H1 (cell line): ENCODE data around the gene RUVBL2.

ENCODE experiments used
- BACH1 ChIP-seq: IDR thresholded peaks from 2 replicates; pipeline ENCODE4 v1.6.1; 2012; ENCODE audit warnings: low read length, improper control_type of control experiment
- CEBPB ChIP-seq: IDR thresholded peaks from 2 replicates; pipeline ENCODE4 v1.6.1; 2012; ENCODE audit warnings: low read depth, low read length
- EP300 ChIP-seq, 2 experiments: IDR thresholded peaks; 1 replicate in 1 of 2; 2 replicates in 1 of 2; pipeline ENCODE4 v1.6.1; 2011 to 2012; ENCODE audit warnings: low read depth in 2 of 2, low read length in 2 of 2, mild to moderate bottlenecking in 2 of 2, borderline replicate concordance in 1 of 2, inconsistent platforms in 1 of 2, moderate library complexity in 1 of 2
- HDAC2 ChIP-seq, 2 experiments: fragments of 300-600 bp in 1 of 2; sonication (generic) in 1 of 2; IDR thresholded peaks; 2 replicates each; pipeline ENCODE4 v1.6.1; 2011 to 2012; ENCODE audit warnings: low read depth in 2 of 2, low read length in 2 of 2, mild to moderate bottlenecking in 2 of 2, moderate library complexity in 2 of 2, borderline replicate concordance in 1 of 2, inconsistent platforms in 1 of 2
- JUND ChIP-seq: IDR thresholded peaks from 2 replicates; pipeline ENCODE4 v1.6.1; 2011; ENCODE audit warnings: mild to moderate bottlenecking, improper control_type of control experiment, low read length
- MAFK ChIP-seq: IDR thresholded peaks from 2 replicates; pipeline ENCODE4 v1.6.1; 2012; ENCODE audit warnings: low read depth, mild to moderate bottlenecking, improper control_type of control experiment, low read length
- POLR2A ChIP-seq, 2 experiments: IDR thresholded peaks; 1 replicate in 1 of 2; 2 replicates in 1 of 2; pipeline ENCODE4 v1.6.1; 2011; ENCODE audit warnings: low read depth in 2 of 2, low read length in 2 of 2, mild to moderate bottlenecking in 2 of 2; ENCODE audit errors: control extremely low read depth in 1 of 2
- SUZ12 ChIP-seq: fragments of 200-600 bp; sonication (generic); IDR thresholded peaks from 2 replicates; pipeline ENCODE4 v1.6.1; 2012; ENCODE audit warnings: mild to moderate bottlenecking, inconsistent platforms, low read length, moderate library complexity, mixed read lengths
- TAF1 ChIP-seq: IDR thresholded peaks from 2 replicates; pipeline ENCODE4 v1.6.1; 2011; ENCODE audit warnings: mild to moderate bottlenecking, low read depth, low read length
- YY1 ChIP-seq: IDR thresholded peaks from 2 replicates; pipeline ENCODE4 v1.6.1; 2011; ENCODE audit warnings: low read depth, mild to moderate bottlenecking, low read length
- TF ChIP-seq, protein P1 (sequence below): IDR thresholded peaks from 2 replicates; pipeline ENCODE4 v1.6.1; 2011; ENCODE audit warnings: low read length, improper control_type of control experiment
- TF ChIP-seq, protein P2 (sequence below), 3 experiments: IDR thresholded peaks; 1 replicate in 2 of 3; 2 replicates in 1 of 3; pipeline versions ENCODE4 v1.5.1 to v1.6.1; 2011; ENCODE audit warnings: low read length in 3 of 3, mild to moderate bottlenecking in 3 of 3, inconsistent platforms in 2 of 3, low read depth in 1 of 3, moderate library complexity in 1 of 3; ENCODE audit not compliant: insufficient read depth in 1 of 3; ENCODE audit errors: control extremely low read depth in 1 of 3
- TF ChIP-seq, protein P3 (sequence below): IDR thresholded peaks from 2 replicates; pipeline ENCODE4 v1.6.1; 2012; ENCODE audit warnings: low read length, inconsistent platforms

DNA sequence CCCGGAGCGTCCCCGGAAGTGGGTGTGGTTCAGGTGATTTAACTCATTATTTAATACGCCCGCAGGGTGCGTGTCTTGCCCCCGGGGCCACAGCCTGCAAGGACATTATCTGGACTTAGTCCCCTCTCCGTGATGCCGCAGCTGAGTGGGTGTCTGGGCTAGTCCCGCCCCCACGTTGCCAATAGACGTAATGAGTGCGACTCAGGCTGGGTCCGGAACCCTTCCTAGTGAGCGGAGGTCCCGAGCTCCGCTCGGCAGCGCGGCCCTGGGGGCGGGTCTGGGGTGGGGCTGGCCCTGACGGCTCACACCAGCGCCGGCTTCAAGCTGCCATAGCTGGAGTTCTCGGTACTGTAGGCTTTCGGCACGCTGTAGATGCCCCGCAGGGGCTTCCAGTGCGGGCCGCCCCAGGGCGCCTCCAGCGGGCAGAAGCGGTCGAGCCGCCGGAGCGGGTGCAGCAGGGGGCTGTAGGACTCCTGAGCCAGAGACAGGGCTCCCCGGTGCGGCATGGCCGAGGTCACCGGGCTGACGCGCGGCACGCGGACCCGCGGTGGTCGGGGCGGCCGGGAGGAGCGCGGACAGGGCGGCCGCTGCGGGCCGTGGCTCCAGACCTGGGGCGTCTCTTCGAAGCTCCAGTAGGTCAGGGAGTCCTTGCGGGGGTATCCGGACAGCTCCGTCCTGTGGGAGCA lies 24.1 kb downstream of the RUVBL2 start:
- TF ChIP-seq, protein P1, sequence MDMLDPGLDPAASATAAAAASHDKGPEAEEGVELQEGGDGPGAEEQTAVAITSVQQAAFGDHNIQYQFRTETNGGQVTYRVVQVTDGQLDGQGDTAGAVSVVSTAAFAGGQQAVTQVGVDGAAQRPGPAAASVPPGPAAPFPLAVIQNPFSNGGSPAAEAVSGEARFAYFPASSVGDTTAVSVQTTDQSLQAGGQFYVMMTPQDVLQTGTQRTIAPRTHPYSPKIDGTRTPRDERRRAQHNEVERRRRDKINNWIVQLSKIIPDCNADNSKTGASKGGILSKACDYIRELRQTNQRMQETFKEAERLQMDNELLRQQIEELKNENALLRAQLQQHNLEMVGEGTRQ, result no peak
- TF ChIP-seq MAFK, result no peak
- TF ChIP-seq, protein P2, sequence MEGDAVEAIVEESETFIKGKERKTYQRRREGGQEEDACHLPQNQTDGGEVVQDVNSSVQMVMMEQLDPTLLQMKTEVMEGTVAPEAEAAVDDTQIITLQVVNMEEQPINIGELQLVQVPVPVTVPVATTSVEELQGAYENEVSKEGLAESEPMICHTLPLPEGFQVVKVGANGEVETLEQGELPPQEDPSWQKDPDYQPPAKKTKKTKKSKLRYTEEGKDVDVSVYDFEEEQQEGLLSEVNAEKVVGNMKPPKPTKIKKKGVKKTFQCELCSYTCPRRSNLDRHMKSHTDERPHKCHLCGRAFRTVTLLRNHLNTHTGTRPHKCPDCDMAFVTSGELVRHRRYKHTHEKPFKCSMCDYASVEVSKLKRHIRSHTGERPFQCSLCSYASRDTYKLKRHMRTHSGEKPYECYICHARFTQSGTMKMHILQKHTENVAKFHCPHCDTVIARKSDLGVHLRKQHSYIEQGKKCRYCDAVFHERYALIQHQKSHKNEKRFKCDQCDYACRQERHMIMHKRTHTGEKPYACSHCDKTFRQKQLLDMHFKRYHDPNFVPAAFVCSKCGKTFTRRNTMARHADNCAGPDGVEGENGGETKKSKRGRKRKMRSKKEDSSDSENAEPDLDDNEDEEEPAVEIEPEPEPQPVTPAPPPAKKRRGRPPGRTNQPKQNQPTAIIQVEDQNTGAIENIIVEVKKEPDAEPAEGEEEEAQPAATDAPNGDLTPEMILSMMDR (IDR thresholded peaks at IDR 0.05; ENCODE audit: control extremely low read depth in 1 of 3, insufficient read depth in 1 of 3, low read depth in 1 of 3, low read length in 3 of 3), result peak; percentile 8 to 35 (median 32)
- no peak for TF ChIP-seq SUZ12
- TF ChIP-seq EP300 (IDR thresholded peaks at IDR 0.05; ENCODE audit: borderline replicate concordance in 1 of 2, low read depth in 2 of 2, low read length in 2 of 2), result no peak
- TF ChIP-seq TAF1, result no peak
- TF ChIP-seq CEBPB, result no peak
- TF ChIP-seq HDAC2 (IDR thresholded peaks at IDR 0.05; ENCODE audit: borderline replicate concordance in 1 of 2, low read depth in 2 of 2, low read length in 2 of 2), result no peak
- TF ChIP-seq, protein P3, sequence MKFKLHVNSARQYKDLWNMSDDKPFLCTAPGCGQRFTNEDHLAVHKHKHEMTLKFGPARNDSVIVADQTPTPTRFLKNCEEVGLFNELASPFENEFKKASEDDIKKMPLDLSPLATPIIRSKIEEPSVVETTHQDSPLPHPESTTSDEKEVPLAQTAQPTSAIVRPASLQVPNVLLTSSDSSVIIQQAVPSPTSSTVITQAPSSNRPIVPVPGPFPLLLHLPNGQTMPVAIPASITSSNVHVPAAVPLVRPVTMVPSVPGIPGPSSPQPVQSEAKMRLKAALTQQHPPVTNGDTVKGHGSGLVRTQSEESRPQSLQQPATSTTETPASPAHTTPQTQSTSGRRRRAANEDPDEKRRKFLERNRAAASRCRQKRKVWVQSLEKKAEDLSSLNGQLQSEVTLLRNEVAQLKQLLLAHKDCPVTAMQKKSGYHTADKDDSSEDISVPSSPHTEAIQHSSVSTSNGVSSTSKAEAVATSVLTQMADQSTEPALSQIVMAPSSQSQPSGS, result no peak
- TF ChIP-seq POLR2A (IDR thresholded peaks at IDR 0.05; ENCODE audit: control extremely low read depth in 1 of 2, low read depth in 2 of 2, low read length in 2 of 2), result no peak
- TF ChIP-seq YY1, result no peak
- no peak for TF ChIP-seq JUND
- TF ChIP-seq BACH1, result no peak
